ENCODE data around the gene TOMM34.

Gene TOMM34

DNA sequence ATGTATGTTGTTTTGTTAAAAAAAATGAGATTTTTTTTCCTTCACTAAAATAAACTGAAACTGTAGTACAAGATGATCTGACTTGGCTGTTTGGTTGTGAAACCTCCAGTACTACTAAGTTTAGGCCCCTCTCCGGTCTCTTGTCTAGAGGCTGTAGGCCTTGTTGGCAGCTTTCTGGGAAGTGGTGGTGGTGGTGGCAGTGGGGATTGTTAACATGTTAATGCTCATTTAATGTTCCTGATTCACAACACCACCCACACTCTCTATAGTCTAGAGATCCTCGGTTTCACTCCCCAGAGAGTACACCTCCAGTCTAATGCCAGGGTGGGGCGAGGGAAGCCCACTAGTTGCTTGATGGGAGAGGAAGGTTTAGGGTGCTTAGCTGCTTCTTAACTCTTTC lies 30.2 kb upstream of the TOMM34 start:
- no peaks in the 10 kb centered on the region for H3K27me3 Mint-ChIP-seq (ENCODE audit: low read depth)
- peaks cover 30% of the 10 kb centered on the region for H3K36me3 Mint-ChIP-seq (ENCODE audit: low read depth)
- TF ChIP-seq, protein P1, sequence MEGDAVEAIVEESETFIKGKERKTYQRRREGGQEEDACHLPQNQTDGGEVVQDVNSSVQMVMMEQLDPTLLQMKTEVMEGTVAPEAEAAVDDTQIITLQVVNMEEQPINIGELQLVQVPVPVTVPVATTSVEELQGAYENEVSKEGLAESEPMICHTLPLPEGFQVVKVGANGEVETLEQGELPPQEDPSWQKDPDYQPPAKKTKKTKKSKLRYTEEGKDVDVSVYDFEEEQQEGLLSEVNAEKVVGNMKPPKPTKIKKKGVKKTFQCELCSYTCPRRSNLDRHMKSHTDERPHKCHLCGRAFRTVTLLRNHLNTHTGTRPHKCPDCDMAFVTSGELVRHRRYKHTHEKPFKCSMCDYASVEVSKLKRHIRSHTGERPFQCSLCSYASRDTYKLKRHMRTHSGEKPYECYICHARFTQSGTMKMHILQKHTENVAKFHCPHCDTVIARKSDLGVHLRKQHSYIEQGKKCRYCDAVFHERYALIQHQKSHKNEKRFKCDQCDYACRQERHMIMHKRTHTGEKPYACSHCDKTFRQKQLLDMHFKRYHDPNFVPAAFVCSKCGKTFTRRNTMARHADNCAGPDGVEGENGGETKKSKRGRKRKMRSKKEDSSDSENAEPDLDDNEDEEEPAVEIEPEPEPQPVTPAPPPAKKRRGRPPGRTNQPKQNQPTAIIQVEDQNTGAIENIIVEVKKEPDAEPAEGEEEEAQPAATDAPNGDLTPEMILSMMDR (IDR thresholded peaks at IDR 0.05; ENCODE audit: unreplicated experiment in 3 of 3), result no peak
- H3K4me1 Mint-ChIP-seq, result no peaks in the 10 kb centered on the region
- no peak overlapping the region for H3K27ac Mint-ChIP-seq
- H3K4me3 Mint-ChIP-seq, result no peak overlapping the region
- H3K9me3 Mint-ChIP-seq, result no peaks in the 10 kb centered on the region

DNA sequence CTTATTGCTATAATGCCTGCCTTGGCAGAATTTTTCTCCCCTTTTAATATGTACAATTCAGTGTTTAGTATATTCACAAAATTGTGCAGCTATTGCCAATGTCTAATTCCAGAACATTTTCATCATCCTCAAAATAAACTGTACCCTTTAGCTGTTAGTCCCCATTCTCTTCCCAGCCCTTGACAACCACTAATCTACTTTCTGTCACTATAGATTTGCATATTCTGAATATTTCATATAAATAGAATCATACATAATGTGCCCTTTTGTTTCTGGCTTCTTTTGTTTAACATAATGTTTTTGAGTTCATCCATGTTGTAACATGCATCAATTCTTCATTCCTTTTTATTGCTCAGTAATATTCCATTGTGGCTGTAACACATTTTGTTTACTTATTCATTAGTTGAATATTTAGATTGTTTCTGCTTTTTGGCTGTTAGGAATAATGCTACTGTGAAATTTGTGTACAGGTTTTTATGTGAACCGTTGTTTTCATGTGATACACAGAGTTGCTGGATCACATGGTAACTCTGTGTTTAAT lies 28.5 kb upstream of the TOMM34 start:
- H3K27ac Mint-ChIP-seq, result no peak overlapping the region
- no peaks in the 10 kb centered on the region for H3K9me3 Mint-ChIP-seq
- TF ChIP-seq, protein P1 (IDR thresholded peaks at IDR 0.05; ENCODE audit: unreplicated experiment in 3 of 3), result no peak
- H3K4me1 Mint-ChIP-seq, result no peaks in the 10 kb centered on the region
- H3K27me3 Mint-ChIP-seq (ENCODE audit: low read depth), result no peaks in the 10 kb centered on the region
- H3K4me3 Mint-ChIP-seq, result no peak overlapping the region
- H3K36me3 Mint-ChIP-seq (ENCODE audit: low read depth), result peaks cover 25% of the 10 kb centered on the region

DNA sequence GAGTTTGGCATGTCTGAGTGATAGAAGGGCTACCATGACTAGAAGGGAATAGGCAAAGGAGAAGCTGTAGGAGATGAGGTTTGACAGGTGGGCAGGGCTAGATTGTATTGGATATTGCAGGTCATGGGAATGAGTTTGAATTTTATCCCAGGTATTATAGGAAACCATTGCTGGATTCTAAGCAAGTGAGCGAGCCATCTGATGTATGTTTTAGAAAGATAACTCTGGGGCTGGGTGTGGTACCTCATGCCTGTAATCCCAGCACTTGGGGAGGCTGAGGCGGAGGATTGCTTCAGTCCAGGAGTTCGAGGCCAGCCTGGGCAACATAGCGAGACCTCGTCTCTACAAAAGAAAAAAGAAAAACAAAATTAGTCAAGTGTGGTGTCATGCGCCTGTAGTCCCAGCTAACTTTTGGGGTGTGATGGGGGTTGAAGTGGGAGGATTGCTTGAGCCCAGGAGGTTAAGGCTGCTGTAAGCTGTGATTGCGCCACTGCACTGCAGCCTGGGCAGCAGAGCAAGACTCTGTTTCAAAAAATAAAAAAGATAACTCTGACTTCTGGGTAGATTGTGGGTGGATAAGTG lies 23.0 kb upstream of the TOMM34 start:
- Mint-ChIP-seq H3K36me3 (ENCODE audit: low read depth) (peaks cover 34% of the 10 kb centered on the region), H3K4me3 (no peak overlapping the region), H3K9me3 (no peaks in the 10 kb centered on the region), H3K4me1 (no peaks in the 10 kb centered on the region), H3K27me3 (ENCODE audit: low read depth) (no peaks in the 10 kb centered on the region), H3K27ac (no peak overlapping the region)
- TF ChIP-seq, protein P1 (IDR thresholded peaks at IDR 0.05; ENCODE audit: unreplicated experiment in 3 of 3), result no peak

DNA sequence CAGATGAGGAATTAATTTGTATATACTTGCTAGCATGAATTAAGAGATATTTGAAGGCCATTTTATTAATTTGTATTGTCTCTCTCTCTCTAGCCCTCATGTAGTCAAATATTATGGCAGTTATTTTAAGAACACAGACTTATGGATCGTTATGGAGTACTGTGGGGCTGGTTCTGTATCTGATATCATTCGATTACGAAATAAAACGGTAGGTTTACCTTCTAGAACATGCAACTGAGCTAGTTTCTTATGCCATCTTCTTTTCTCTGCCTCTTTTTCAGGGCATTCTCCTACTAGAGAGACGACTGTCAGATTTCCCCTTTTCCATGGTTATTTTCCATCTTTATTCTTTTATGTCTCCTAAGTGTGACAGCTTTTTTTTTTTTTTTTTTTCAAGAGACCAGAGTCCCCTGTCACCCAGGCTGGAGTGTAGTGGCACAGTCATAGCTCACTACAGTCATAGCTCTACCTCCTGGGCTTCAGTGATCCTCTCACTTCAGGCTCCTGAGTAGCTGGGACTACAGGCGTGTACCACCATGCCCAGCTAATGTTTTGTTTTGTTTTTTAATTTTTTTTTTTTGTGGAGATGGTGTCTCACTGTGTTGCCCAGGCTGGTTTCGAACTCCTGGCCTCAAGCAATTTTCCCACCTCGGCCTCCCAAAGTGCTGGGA lies 21.7 kb upstream of the TOMM34 start:
- Mint-ChIP-seq H3K4me3 (no peak overlapping the region), H3K27me3 (ENCODE audit: low read depth) (no peaks in the 10 kb centered on the region), H3K36me3 (ENCODE audit: low read depth) (peaks cover 34% of the 10 kb centered on the region), H3K4me1 (no peaks in the 10 kb centered on the region), H3K9me3 (no peaks in the 10 kb centered on the region), H3K27ac (no peak overlapping the region)
- TF ChIP-seq, protein P1 (IDR thresholded peaks at IDR 0.05; ENCODE audit: unreplicated experiment in 3 of 3), result no peak

DNA sequence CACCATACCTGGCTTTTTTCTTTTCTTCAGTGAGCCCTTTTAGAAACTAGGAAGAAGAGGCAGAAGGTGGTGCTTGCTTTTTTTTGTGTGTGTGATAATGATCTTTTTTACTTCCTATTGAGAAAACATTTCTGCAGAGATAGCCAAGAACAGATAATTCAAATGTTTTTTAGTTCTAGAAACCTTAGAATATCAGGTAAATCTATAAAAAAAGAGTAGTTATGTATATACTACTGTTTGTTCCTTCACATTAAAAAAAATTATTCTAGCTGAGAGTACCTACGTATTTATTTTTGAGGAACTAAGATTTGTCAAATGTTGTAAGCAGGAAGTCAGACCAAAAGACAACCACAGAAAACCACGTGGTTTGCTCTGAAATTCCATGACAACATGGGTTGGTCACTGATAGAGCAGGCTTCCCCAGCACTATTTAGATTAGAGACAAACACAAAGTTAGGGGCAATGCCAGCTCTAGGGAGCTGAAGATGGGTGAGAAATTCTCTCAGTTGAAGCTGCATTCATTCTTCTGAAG lies 19.0 kb upstream of the TOMM34 start:
- Mint-ChIP-seq H3K9me3 (no peaks in the 10 kb centered on the region), H3K4me1 (no peaks in the 10 kb centered on the region), H3K27me3 (ENCODE audit: low read depth) (no peaks in the 10 kb centered on the region), H3K4me3 (no peak overlapping the region), H3K27ac (no peak overlapping the region), H3K36me3 (ENCODE audit: low read depth) (peaks cover 50% of the 10 kb centered on the region)
- TF ChIP-seq, protein P1 (IDR thresholded peaks at IDR 0.05; ENCODE audit: unreplicated experiment in 3 of 3), result no peak
